Stimulated activated naive CD4-positive, alpha-beta T cell (primary cell): Measurements from ENCODE around the gene SMARCA2.

Experiments used
- DNase-seq, 6 experiments: peaks; one replicate each; lab custom pipeline; 2025; lab: John Stamatoyannopoulos, UW

Gene SMARCA2

DNA sequence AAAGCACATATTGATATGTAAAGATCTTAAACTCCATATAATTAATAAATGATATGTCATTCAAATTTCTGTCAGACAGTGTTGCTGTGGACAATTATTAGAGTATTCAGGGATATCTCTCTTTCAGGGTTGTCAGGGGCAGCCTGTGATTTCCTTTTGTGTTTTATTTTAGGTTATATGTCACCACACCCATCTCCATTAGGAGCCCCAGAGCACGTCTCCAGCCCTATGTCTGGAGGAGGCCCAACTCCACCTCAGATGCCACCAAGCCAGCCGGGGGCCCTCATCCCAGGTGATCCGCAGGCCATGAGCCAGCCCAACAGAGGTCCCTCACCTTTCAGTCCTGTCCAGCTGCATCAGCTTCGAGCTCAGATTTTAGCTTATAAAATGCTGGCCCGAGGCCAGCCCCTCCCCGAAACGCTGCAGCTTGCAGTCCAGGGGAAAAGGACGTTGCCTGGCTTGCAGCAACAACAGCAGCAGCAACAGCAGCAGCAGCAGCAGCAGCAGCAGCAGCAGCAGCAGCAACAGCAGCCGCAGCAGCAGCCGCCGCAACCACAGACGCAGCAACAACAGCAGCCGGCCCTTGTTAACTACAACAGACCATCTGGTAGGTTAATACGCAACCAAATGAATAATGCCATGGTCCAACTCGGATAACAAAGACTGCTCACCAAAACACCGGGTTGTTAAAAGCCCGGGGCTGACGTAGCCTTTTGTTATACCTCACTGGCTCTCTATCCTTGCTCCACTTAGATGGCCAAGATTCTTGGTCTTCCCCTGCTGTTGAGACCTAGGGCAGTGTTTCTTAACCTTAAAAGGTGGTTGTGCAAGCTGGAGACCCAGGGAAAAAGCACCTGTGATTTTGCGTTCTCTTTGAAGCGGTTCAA, 24.4 kb downstream of the SMARCA2 start:
- no peak for DNase-seq

DNA sequence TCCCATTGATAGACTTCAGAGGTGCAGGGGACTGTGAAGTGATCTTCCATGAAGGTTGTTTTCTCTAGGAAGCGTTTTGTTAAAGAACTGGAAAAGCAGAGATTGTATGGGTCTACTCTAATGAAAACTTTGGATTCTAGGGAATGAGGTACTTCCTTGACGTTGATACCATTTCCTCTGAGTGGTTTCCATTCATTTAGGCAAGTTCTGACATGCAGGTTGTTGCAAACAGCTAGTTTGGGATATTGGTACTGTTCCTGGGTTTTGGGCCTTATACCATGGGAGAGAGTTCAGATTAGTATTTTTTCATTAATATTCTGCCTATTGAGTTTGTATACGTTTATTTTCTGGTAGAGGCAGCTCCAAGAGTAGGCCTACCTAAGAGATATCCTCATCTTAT, 25.7 kb downstream of the SMARCA2 start:
- DNase-seq = no peak

DNA sequence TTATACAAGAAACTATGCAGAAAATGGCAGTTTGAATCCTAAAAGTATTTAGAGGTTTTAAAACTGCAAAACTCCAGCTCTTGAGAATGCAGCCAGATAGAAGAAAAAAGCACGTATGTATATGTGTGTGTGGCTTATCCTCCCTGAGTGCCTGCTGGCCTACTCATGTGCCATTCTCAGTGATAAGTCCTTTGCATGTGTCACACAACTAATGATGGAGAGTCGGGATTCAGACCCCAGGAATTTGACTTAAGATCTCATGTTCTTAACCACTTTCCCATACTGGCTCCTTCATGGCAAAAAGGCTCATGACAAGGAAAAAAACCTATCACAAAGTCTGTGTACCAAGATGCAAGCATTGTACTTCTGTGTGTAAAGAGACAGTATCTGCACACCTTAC, 26.6 kb downstream of the SMARCA2 start:
- DNase-seq = no peak

DNA sequence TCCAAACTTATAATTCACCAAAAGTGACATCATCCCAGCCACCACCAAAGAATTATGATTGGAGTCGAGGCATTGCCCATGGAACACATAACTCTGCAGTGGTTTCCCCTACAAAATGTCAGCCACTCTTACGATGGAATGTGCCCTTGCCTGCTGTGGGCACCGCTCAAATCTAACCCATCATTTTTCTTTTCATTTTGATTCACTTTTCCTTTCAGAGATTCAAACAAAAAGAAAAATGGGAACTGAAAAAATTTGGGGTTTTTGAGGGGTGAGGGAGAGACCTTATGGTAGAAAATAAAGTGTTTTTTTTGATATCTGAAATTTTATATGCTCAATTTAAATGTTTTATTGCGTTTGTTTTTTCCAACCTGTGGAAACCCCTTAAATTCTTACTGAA, 28.1 kb downstream of the SMARCA2 start:
- DNase-seq = no peak

DNA sequence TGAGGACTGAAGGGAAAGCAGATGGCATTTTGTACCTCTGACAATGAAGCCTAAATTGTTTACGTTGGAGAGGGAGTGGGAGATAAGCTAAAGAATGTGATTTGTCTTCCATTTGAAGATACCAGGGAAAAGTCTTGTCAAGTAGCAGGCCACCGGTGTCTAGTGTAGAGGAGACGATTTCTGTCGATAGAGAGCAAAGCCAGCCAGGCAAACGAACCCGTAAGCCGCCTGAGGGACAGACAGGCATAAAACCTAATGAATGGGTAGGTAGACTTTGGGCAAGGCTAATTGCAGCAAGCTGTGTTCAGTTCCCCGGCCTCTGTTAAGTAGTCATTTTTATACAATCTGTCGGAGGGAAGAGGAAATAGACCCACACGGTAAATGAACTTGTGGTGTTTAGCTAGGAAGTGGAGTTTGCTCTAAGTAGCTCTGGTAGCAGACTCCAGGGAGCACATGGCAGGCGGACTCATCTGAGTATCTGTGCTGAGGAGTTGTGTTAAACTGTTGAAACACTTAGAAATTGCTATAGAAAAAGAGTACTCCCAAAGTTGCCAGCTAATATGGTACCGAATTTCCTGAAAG, 28.8 kb downstream of the SMARCA2 start:
- DNase-seq = peak in 2 of 6 experiments; percentile 3 to 6

DNA sequence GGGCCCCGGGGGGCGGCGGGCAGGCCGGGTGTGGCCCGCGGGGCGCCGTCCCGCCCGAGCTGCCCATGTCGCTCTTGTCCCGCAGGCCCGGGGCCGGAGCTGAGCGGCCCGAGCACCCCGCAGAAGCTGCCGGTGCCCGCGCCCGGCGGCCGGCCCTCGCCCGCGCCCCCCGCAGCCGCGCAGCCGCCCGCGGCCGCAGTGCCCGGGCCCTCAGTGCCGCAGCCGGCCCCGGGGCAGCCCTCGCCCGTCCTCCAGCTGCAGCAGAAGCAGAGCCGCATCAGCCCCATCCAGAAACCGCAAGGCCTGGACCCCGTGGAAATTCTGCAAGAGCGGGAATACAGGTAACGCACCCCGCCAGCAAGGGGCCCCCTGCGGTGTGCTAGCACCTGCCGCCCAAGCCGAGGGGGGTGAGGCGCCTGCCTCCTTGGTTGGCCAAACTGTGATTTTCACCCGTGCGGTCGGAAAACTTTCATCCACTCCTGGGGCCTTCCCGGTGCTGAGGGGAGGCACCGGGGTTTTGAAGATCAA, 32.1 kb downstream of the SMARCA2 start:
- DNase-seq = no peak

DNA sequence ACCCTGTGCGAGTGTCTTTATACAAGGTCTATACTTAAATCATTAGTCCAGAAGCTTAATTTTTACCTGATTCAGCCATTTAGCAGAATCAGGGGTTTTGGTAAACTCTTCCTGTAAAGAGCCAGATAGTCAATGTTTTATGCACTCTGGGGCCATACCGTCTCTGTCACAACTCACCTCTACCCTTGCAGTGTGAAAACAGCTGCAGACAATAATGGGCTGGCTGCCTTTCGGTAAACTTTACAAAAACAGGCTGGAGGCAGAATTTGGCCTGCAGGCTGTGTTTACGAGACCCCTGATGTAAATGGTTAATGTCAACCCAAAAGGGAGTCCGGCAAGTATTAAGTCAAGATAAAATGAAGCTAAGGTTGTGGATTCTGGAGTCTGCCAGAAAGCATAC, 32.8 kb downstream of the SMARCA2 start:
- no peak for DNase-seq

DNA sequence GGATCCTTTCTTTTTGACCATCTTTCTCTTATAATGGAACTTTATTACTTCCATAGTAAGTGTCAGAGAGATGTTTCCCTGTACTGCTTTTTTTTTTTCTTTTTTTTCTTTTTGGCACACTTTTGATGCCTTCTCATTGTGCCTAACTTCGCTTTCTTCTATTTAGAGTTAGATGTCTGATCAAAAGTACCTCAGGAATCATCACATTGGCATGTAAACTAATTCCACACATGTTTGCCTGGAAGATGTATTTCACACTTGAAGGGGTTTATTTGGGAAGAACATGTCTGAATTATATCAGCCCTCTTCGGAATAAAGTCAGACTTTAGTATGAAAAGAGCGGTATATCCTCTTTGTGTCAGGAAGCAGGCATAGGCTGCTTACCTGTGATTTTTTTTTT, 35.1 kb downstream of the SMARCA2 start:
- DNase-seq = no peak

DNA sequence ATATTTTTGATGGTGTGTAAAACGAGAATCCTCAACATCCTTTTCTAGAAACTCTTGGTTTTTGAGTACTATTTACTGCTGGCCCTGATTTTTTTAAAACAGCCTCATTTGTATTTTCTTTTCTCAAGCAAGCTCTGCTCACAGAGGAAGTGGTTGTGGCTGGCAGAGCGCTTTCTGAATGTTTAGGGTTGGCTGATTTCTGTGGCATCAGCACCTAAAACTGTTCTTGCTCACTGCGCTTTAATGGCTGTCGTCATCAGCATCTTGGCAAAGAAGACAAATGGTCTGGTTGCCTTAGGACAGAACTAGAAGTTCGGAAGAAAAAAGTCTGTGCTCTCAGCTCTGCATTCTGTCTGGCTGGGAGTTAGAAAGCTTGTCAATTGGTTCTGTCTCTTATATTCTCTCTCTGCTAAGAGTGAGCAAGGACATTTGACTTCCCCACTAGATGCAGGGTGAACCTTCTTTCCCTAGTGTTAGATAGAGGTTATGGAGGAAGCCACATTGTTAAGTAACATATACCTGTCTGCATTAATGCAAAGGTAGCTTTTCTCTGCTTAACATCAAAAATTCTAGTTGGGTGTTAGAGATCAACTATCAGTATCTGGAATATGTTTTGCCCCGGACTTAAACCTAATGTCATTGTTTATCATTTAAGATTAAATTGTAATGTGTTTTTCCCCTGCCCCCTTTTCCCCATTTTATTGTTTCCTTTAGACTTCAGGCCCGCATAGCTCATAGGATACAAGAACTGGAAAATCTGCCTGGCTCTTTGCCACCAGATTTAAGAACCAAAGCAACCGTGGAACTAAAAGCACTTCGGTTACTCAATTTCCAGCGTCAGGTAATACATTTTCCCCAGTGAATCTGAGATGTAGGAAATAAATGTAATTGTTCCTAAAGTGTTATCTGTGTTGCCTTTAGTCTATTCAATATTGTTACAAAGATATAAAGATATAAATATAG, 39.0 kb downstream of the SMARCA2 start:
- DNase-seq = peak; percentile 10 to 87 (median 73)

DNA sequence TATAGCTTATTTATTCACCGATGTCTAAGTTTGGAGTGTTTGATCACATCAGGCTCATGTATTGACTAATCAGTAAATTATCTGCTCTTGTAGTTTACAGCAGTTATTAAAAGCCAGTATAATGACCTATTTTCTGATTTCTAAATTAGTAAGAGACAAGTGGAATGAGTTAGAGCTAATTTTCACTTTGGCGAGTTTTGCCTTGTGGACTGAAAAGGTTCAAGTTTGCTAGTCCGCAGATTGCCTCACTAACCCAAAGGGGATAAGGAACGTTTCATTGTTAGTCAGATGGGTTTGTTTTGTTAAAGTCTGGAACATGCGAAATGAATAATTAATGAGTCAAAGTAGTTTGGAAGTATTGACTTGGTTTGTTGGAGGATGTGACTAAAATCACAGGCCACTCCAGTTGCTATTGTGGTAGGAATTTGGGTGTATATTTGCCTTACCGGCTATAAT, 40.1 kb downstream of the SMARCA2 start:
- DNase-seq = no peak

DNA sequence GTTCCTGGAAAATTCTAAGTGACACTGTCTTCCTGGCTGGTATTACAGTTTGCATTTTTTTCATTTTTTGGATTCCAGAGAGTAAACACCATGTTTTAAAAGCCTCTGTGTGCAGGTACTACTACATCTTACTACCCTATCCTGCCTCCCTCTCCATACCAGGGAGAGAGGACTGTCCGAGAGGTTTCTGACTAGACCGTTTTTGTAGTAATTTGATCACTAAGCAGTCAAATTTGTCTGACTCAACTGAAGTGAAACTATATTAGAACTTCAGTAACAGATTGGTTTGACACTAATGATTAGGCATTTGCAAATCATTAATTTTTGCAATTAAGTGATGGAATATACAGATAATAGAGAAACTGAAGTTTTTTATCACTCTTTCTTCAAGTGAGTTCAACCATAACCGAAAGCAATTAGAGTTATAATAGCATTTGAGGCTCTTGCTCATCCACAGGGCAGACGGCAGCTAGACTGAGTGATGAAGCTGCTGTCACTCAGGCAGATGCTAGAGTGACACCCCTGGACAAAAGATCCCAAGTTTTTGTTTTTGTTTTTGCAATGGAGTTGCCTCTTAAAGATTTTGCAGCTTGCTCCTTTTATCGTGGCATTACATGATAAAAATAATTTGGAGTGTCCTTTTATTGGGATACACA, 44.3 kb downstream of the SMARCA2 start:
- no peak for DNase-seq

DNA sequence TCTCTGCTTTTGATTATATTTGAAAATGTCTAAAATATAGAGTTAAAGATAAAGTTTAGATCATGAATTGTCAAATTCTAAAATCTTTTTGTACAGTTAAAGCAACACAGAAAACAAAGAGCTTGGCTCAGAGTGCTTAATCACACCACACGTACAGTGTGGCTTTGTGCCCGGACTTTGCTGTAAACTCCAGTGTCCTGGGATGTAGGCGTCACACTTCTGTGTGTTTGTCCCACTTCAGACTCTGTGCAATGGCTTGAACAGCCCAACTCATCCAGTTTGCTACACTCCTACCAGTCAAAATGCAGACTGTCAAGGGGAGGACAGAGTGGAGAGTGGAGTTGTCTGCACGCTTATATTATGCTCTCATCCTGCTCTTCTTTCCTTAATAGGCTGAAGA, 45.3 kb downstream of the SMARCA2 start:
- no peak for DNase-seq

DNA sequence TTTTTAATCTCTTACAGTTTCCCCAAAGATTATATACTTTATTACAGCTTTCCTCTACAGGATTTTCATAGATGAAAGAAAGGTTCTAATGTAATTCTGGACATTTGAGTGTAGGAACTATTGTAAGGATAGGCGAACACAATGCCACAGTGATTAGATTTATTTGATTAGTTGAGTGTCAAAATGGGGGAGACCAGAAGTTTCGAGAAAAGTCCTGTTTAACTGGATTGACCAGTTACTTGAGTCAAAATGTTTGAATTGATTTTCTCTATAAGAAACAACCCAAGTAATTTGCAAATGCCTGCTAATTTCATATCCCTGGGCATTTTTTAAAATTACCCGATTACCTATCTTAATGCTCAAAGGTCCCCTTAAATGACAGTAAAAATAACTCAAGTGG, 50.6 kb downstream of the SMARCA2 start:
- DNase-seq = no peak

DNA sequence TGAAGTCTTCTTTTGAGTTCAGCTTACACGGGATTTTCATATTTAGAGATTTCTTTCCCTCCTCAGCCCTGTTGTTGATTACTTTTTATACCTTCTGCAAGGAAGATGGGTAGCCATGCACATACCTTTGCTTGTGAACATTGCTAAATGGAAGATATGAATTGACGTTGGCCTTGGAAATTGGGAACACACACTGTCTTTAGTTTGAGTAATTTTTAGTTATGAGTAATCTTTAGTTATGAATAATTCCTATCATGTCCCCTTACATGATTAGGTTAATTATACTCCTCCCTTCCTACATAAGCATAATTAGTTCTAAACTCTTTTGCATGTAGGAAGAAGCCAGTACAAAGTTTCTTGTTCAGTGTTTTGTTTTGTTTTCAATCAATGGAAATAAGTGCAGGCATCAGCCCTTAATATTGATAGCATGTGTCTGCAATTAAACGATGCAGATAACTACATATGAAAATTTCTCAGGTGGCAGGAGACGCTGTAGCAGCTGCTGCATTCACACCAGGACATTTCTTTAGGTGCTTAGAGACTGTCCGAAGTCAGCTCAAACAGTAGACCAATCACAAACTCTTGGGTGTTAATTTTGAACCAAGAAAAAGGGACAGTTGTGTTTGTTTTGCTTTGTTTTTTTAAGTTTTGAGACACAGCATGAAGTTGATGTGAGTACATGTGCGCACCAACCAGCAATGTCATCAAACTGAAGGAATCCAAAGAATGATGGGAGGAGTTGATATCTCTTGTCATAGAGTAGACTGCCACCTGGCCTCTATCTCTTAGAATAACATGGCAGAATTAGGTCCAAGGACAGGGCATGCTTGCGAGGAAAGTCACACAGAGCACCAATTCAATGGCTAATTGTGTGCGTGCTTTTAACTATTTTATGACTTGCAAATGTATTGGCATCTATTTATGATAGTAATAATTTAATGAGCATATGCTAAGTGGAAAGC, 51.4 kb downstream of the SMARCA2 start:
- DNase-seq = peak in 3 of 6 experiments; percentile 4 to 37 (median 17)

DNA sequence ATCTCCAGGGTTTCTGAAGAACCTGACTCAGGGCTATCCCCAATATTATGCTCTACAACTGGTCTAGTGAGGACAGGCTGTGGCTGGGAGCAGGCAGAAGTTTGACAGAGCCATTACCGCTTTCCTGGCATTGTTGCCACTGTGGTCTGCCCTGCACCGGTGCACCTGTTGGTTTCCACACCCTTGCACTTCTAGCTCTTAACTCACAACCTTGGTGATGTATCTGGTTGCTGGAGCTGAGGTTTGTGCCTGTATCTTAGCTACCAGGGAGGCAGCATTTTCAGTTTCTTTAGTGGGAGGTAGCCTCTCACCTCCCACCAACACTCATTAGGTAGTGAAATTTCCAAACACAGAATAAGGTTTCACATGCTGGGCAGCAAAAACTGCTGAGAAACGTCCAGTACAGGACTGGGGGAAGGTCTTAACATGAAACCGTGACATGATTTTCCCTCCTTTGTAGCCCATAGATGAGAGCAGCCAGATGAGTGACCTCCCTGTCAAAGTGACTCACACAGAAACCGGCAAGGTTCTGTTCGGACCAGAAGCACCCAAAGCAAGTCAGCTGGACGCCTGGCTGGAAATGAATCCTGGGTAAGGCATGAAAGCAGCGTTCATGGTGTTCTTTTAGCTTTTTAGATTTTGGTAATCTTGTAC, 57.7 kb downstream of the SMARCA2 start:
- DNase-seq = no peak

DNA sequence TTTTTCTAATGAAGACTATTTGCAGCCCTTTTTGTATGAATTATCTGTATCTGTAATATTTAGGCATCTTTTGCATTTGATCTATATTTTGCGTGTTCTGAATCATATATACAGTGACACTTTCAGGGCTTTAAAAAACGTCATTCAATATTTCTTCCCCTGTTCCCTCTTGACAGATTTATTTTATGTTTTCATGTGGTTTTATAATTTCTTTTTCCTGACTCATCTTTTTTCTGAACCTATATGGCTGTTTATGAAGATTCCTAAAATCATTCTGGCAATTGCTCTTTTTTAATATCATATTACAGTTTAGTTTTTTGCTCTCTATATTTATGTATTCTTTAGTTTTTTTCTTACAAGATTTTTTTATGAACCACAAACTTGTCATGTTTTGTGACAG, 67.6 kb downstream of the SMARCA2 start:
- no peak for DNase-seq

DNA sequence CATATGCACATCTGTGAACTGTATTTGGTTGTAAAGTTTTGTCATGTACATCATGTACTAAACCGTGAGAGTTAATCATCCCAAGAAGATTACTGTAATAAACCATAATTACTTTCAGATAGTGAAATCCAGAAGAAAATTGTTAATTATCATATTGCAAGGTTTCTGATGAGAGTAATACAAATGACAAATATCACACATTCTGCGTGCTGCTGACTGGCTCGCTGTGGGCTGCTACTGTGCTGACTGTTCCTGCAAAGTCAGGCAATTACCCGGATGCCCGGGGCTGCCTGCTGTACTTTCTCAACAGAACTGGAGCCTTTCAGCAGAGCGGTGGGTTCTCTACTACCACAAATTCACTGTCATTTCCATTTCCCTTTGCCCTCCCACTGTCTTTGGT, 68.3 kb downstream of the SMARCA2 start:
- DNase-seq = no peak

DNA sequence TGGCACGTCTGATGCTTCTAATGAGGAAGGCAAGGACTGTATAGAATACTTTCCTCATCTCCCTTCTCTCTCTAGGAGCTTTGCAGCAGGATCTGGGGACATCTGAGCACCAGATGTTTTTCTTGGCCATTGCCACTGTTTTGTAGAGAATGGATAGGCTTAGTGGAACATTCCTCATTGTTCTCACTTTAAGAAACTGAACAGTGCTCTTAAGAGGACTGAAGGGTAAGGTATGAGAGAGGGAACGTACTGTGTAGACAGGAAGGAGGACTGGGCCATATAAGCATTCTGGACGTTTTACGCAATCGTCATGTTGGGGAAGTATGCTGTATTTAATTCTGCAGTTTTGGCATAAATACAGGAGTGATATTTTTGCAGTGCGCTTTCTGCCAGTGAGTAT, 70.6 kb downstream of the SMARCA2 start:
- DNase-seq = no peak

DNA sequence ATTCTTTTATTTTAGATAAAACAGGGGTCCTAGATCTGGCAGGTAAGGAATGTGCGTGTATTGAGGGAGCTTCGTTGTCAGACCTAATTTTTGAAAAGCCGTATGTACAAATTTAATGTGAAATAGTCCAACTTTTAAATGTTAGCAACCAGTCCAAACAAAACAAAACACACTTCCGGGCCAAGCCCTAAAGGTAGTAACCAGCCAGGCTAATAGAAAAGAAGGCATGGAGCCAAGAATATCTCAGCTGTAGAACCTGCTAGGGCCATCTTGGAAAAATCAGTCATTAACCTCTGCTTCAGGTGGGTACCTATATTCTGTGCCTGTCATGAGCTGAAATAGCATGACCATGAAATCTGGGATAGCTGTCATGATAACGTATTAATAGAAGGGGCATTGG, 71.0 kb downstream of the SMARCA2 start:
- no peak for DNase-seq

DNA sequence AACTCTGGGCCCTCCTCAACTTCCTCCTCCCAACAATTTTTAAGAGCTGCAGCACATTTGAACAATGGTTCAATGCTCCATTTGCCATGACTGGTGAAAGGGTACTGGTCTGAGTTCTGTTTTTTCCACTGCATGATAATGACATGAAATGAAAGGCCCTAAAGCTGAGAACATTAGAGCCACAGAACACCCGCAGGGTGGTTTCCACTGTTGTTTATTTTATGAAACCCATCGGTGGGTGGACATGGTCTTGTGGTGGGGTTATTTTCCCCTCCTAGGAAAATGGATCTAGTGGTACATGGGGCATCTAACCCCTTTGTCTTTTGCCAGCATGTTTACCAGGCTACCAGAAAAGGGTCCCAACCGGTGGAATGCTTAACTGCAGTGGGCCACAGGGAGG, 71.8 kb downstream of the SMARCA2 start:
- DNase-seq = no peak
